Panc1 (cell line): ENCODE data around the gene ALKAL2. TPM values are rescaled to one million over a fixed set of nuclear protein-coding genes. Genes with fewer than 3 reads are reported as not detected.

Source experiments
- ATAC-seq: fragments of 200-7000 bp; cut with Tn5 transposase; 2 replicates; pipeline ENCODE4 v1.9.1; 2020; ENCODE audit warnings: mild to moderate bottlenecking, moderate library complexity
- BruUV-seq: library from RNA; stranded (reverse); fragments of 400-500 nt; replicated peaks from 2 replicates; lab custom pipeline; 2021; lab: Mats Ljungman, UMichigan
- CTCF ChIA-PET: fragments of 300-600 bp; sonication (Branson Sonifier 250); formaldehyde crosslinking; loops from one replicate; lab custom pipeline; 2022; ENCODE audit warnings: antibody characterized with exemption; lab: Charles Lee
- POLR2A ChIA-PET: fragments of 300-600 bp; sonication (Branson Sonifier 250); formaldehyde crosslinking; loops from one replicate; lab custom pipeline; 2022; ENCODE audit warnings: antibody characterized with exemption; lab: Charles Lee
- DNase-seq: peaks from one replicate; pipeline ENCODE4 v3.0.0-alpha.2; 2010; ENCODE audit warnings: low read depth, low spot score
- H3K27ac ChIP-seq: 2 replicates; pipeline ENCODE4 v1.5.1; 2011; ENCODE audit warnings: mild to moderate bottlenecking, low read length, inconsistent platforms
- H3K27me3 ChIP-seq: fragments of 200-500 bp; sonication (Bioruptor generic); 2 replicates; pipeline ENCODE4 v1.6.0; 2014; ENCODE audit warnings: low read length, inconsistent platforms; ENCODE audit not compliant: control insufficient read depth, insufficient read depth
- H3K36me3 ChIP-seq: fragments of 200-500 bp; sonication (Bioruptor generic); 2 replicates; pipeline ENCODE4 v1.5.1; 2014; ENCODE audit warnings: inconsistent platforms, mild to moderate bottlenecking, low read length, moderate library complexity; ENCODE audit not compliant: control insufficient read depth, insufficient read depth
- H3K4me1 ChIP-seq: 2 replicates; pipeline ENCODE4 v1.5.1; 2011; ENCODE audit warnings: inconsistent platforms, mild to moderate bottlenecking, low read length, moderate library complexity; ENCODE audit not compliant: control insufficient read depth, insufficient read depth
- H3K4me3 ChIP-seq, 2 experiments: 2 replicates each; pipeline ENCODE4 v1.5.1; 2011 to 2012; ENCODE audit warnings: low read depth in 2 of 2, low read length in 2 of 2, mild to moderate bottlenecking in 2 of 2, inconsistent platforms in 1 of 2, moderate library complexity in 1 of 2
- H3K9me3 ChIP-seq: fragments of 200-500 bp; sonication (Bioruptor generic); 2 replicates; pipeline ENCODE4 v1.5.1; 2014; ENCODE audit warnings: low read depth, mild to moderate bottlenecking, inconsistent platforms, low read length, moderate library complexity; ENCODE audit not compliant: control insufficient read depth, insufficient read depth
- CTCF ChIP-seq: fragments of 450-650 bp; IDR thresholded peaks from 2 replicates; pipeline ENCODE4 v1.5.1; 2017; ENCODE audit warnings: mild to moderate bottlenecking
- POLR2AphosphoS5 ChIP-seq: IDR thresholded peaks from 2 replicates; pipeline ENCODE4 v1.6.1; 2012; ENCODE audit warnings: mild to moderate bottlenecking, low read depth, low read length, moderate library complexity
- SIN3A ChIP-seq: IDR thresholded peaks from 2 replicates; pipeline ENCODE4 v1.6.1; 2012; ENCODE audit warnings: low read depth, mild to moderate bottlenecking, low read length, moderate library complexity, borderline replicate concordance; ENCODE audit not compliant: insufficient read depth
- TCF7L2 ChIP-seq: IDR thresholded peaks from 2 replicates; pipeline ENCODE4 v1.6.1; 2011; ENCODE audit warnings: mild to moderate bottlenecking, low read depth, low read length, inconsistent platforms
- in situ Hi-C: cut with HindIII; loops from 2 replicates; pipeline ENCODE4 v1.10.0; 2016; ENCODE audit warnings: low sequenced_read_pairs, low pct_unique_long_range_greater_than_20kb
- intact Hi-C: fragments of 100-400 bp; cut with micrococcal nuclease; formaldehyde crosslinking; loops from one replicate; pipeline ENCODE4 v1.10.0; 2022; ENCODE audit not compliant: unreplicated experiment
- total RNA-seq: library from RNA; stranded (reverse); gene quantifications from one replicate; pipeline ENCODE4 v1.2.1, GENCODE V29; 2021; ENCODE audit not compliant: unreplicated experiment
- TF ChIP-seq, protein P1 (sequence below), 2 experiments: IDR thresholded peaks; 2 replicates each; pipeline ENCODE4 v1.6.1; 2011 to 2012; ENCODE audit warnings: low read depth in 2 of 2, control low read depth in 1 of 2, low read length in 1 of 2, mild to moderate bottlenecking in 1 of 2, moderate library complexity in 1 of 2; ENCODE audit not compliant: insufficient read depth in 1 of 2

Gene ALKAL2
- total RNA-seq, 1 experiment from 2014 or later = not detected

DNA sequence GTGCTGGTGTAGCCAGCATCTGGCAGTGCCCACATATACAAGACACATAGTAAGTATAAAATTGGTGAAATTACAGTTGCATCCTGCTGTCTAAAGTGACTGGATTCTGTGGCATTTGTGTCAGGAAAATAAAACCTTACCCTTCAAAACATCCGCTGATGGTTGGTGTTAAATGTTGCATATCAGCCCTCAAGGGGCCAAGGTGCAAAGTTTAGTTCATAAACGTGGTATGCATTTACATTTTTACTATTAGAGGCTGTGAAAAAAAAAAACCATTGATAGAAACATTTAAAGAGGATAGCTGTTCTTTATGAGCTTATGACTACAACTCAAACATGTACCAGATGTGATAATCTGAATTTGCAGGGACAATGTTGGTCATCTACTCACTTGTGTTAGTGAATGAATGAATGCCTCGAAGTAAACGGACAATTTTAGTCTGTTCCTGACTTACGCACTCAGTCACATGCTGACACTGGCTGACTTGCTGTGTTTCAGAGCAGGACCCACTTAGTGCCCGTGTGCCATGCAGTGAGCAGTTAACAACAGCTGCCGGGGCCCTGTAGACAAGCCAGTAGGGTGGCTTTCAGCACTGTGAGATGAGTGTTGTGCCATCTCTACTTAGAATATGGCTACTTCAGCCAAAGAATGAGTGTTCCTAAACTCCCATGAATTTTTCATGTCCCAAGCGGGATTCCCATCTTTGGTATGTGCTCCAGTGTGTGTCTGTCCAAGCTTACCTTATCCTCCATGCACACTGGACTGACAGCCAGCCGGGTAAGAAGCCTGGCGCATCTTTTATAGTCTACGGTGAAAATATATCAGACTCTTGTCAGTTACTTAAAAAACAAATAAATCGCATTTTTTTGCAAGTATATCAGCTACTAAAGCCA is 5.3 kb downstream of the ALKAL2 start:
- POLR2A ChIA-PET = interaction anchor here (0.7 kb wide), 2 partner anchors 9 to 28 kb away, joined by 3 to 4 read pairs; no protein-coding TSS in a partner anchor
- intact Hi-C loops = no loop called here
- CTCF ChIA-PET = no interaction called here

GRCh38 chr2:281381-281780 is 6.5 kb downstream of the ALKAL2 start:
- H3K4me1 ChIP-seq = no peaks in the 10 kb centered on the region; the same call in 1 of the 2 replicates
- DNase-seq = no peak
- in situ Hi-C loops = no loop called here
- intact Hi-C loops = no loop called here
- BruUV-seq = no TSS peak
- peaks cover 22% of the 10 kb centered on the region for H3K36me3 ChIP-seq
- H3K27ac ChIP-seq = no peak overlapping the region
- no peak for ATAC-seq
- ChIA-PET CTCF (interaction anchor here (0.7 kb wide), 1 partner anchor 120 kb away, joined by 3 read pairs; no protein-coding TSS in a partner anchor), POLR2A (interaction anchor here (0.7 kb wide), 1 partner anchor 27 kb away, joined by 4 read pairs; no protein-coding TSS in a partner anchor)
- TF ChIP-seq POLR2AphosphoS5 (no peak), SIN3A (no peak), TCF7L2 (no peak), CTCF (no peak)
- TF ChIP-seq, protein P1, sequence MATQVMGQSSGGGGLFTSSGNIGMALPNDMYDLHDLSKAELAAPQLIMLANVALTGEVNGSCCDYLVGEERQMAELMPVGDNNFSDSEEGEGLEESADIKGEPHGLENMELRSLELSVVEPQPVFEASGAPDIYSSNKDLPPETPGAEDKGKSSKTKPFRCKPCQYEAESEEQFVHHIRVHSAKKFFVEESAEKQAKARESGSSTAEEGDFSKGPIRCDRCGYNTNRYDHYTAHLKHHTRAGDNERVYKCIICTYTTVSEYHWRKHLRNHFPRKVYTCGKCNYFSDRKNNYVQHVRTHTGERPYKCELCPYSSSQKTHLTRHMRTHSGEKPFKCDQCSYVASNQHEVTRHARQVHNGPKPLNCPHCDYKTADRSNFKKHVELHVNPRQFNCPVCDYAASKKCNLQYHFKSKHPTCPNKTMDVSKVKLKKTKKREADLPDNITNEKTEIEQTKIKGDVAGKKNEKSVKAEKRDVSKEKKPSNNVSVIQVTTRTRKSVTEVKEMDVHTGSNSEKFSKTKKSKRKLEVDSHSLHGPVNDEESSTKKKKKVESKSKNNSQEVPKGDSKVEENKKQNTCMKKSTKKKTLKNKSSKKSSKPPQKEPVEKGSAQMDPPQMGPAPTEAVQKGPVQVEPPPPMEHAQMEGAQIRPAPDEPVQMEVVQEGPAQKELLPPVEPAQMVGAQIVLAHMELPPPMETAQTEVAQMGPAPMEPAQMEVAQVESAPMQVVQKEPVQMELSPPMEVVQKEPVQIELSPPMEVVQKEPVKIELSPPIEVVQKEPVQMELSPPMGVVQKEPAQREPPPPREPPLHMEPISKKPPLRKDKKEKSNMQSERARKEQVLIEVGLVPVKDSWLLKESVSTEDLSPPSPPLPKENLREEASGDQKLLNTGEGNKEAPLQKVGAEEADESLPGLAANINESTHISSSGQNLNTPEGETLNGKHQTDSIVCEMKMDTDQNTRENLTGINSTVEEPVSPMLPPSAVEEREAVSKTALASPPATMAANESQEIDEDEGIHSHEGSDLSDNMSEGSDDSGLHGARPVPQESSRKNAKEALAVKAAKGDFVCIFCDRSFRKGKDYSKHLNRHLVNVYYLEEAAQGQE (IDR thresholded peaks at IDR 0.05; ENCODE audit: insufficient read depth in 1 of 2, low read depth in 2 of 2, low read length in 1 of 2) = no peak
- no peak overlapping the region for H3K4me3 ChIP-seq
- no peaks in the 10 kb centered on the region for H3K27me3 ChIP-seq
- no peaks in the 10 kb centered on the region for H3K9me3 ChIP-seq

More for the DNA sequence above, 5.3 kb downstream of the ALKAL2 start:
- TF ChIP-seq CTCF (no peak), TCF7L2 (no peak), SIN3A (no peak), POLR2AphosphoS5 (no peak)
- TF ChIP-seq, protein P1 (IDR thresholded peaks at IDR 0.05; ENCODE audit: insufficient read depth in 1 of 2, low read depth in 2 of 2, low read length in 1 of 2) = no peak
- no peaks in the 10 kb centered on the region for H3K9me3 ChIP-seq
- no peak for DNase-seq
- no TSS peak for BruUV-seq
- no peak for ATAC-seq
- in situ Hi-C loops = no loop called here
- H3K4me3 ChIP-seq = no peak overlapping the region
- H3K27me3 ChIP-seq = peaks cover 2% of the 10 kb centered on the region; the same call in 1 of the 2 replicates
- H3K36me3 ChIP-seq = peaks cover 16% of the 10 kb centered on the region
- no peaks in the 10 kb centered on the region; the same call in 1 of the 2 replicates for H3K4me1 ChIP-seq
- H3K27ac ChIP-seq = no peak overlapping the region
